Hippocampal formation (tissue), 2 donors: ENCODE measurements around the gene BCAS4.
"Not testable (repeated sequence)": the region's sequence is repeated elsewhere in the genome, so short reads cannot be mapped to it uniquely, and the experiment has no call there.

Experiments
- DNase-seq, 2 donors: peaks; one replicate each; lab custom pipeline; 2025; lab: John Stamatoyannopoulos, UW

The BCAS4 gene

GRCh38 chr20:50771419-50772080 lies 23.3 kb upstream of the BCAS4 start:
- not testable (repeated sequence) for DNase-seq

- DNase-seq = no peak
Measured at GRCh38 chr20:50772420-50773185, 22.3 kb upstream of the BCAS4 start.

GRCh38 chr20:50774515-50774914 lies 20.3 kb upstream of the BCAS4 start:
- no peak for DNase-seq

- DNase-seq = no peak
Measured at GRCh38 chr20:50776122-50776817, 18.6 kb upstream of the BCAS4 start.

GRCh38 chr20:50777373-50777772 lies 17.5 kb upstream of the BCAS4 start:
- no peak for DNase-seq

GRCh38 chr20:50778994-50779393 lies 15.9 kb upstream of the BCAS4 start:
- not testable (repeated sequence) for DNase-seq

- no peak for DNase-seq
Measured at GRCh38 chr20:50783390-50783789, 11.5 kb upstream of the BCAS4 start.

- no peak for DNase-seq
Measured at GRCh38 chr20:50783903-50784302, 11.0 kb upstream of the BCAS4 start.

GRCh38 chr20:50784464-50784863 lies 10.4 kb upstream of the BCAS4 start:
- DNase-seq = no peak

- no peak for DNase-seq
Measured at GRCh38 chr20:50786703-50787102, 8.2 kb upstream of the BCAS4 start.

- DNase-seq = no peak
Measured at GRCh38 chr20:50787181-50787580, 7.7 kb upstream of the BCAS4 start.

- DNase-seq = peak in 1 of 2 donors; percentile 55
Measured at GRCh38 chr20:50788045-50788991, 6.5 kb upstream of the BCAS4 start.

GRCh38 chr20:50789968-50790650 lies 4.8 kb upstream of the BCAS4 start:
- DNase-seq = no peak

GRCh38 chr20:50790651-50791277 lies 4.1 kb upstream of the BCAS4 start:
- peak; percentile 61 to 79 for DNase-seq

GRCh38 chr20:50792708-50793574 lies 1.9 kb upstream of the BCAS4 start:
- peak in 1 of 2 donors; percentile 19 for DNase-seq

- DNase-seq = not testable (repeated sequence)
Measured at GRCh38 chr20:50793575-50794016, 1.3 kb upstream of the BCAS4 start.

GRCh38 chr20:50794181-50794845 lies 548 bp upstream of the BCAS4 start:
- no peak for DNase-seq

- no peak for DNase-seq
Measured at GRCh38 chr20:50797142-50797541, 2.3 kb downstream of the BCAS4 start.

GRCh38 chr20:50798650-50799049 lies 3.8 kb downstream of the BCAS4 start:
- no peak for DNase-seq
